ENCODE measurements around the gene BCAN. TPM values are rescaled to one million over a fixed set of nuclear protein-coding genes. Genes with fewer than 3 reads are reported as not detected.

The BCAN gene, protein sequence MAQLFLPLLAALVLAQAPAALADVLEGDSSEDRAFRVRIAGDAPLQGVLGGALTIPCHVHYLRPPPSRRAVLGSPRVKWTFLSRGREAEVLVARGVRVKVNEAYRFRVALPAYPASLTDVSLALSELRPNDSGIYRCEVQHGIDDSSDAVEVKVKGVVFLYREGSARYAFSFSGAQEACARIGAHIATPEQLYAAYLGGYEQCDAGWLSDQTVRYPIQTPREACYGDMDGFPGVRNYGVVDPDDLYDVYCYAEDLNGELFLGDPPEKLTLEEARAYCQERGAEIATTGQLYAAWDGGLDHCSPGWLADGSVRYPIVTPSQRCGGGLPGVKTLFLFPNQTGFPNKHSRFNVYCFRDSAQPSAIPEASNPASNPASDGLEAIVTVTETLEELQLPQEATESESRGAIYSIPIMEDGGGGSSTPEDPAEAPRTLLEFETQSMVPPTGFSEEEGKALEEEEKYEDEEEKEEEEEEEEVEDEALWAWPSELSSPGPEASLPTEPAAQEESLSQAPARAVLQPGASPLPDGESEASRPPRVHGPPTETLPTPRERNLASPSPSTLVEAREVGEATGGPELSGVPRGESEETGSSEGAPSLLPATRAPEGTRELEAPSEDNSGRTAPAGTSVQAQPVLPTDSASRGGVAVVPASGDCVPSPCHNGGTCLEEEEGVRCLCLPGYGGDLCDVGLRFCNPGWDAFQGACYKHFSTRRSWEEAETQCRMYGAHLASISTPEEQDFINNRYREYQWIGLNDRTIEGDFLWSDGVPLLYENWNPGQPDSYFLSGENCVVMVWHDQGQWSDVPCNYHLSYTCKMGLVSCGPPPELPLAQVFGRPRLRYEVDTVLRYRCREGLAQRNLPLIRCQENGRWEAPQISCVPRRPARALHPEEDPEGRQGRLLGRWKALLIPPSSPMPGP
- 0.11 TPM in 1 of 2 replicates, not detected in the other for total RNA-seq

DNA sequence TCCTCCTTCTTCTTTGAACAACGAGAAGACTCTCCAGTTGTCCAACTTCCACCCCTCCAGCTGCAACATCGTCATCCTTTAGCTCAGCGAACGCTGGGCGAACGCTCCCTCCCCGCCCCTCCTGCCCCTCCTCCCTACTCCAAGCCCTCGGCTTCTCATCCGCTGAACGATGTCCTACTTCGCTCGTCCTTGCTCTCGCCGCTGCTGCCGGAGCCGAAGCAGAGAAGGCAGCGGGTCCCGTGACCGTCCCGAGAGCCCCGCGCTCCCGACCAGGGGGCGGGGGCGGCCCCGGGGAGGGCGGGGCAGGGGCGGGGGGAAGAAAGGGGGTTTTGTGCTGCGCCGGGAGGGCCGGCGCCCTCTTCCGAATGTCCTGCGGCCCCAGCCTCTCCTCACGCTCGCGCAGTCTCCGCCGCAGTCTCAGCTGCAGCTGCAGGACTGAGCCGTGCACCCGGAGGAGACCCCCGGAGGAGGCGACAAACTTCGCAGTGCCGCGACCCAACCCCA, at the start of gene BCAN:
Gene BCAN (plus strand): TSS at position 357 of the 504 bp plus-strand sequence. CDS start 3,938 bp downstream, outside the sequence.

DNA sequence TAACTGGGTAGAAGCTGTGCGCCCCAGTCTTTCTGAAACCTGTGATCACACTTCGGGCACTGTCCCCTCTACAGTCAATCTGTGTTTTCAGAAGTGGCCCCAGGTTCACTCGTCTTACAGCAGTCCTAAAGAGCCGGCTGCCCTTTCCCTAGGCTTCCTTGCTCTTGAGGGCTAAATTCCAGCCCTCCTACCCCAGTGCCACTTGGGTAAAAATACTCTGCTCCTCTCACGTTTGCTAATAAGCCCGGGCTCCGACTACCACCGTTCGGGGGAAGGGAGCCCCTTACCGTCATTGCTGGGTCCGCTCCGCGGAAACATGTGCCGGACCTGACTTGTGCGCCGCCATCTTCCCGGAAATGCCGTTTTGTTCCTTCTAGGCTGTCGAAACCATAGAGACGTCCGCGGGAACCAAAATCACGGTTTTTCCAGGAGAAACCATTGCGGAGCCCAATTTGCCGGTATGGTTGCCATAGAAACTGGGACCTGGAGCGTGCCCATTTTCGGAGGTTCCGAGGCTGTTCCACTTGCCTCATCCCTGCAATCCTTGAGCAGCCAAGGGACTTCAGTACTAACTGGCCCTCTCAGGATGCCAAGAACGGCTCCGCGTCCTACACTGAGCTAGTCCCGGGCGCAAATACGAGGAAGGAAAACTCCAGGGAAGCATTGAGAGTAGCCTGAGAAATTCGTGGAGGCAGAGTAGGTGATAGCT, 40.6 kb upstream of the BCAN start, which contains the start of gene GPATCH4:
Gene GPATCH4 (minus strand): TSS at position 358 of the 709 bp plus-strand sequence.

DNA sequence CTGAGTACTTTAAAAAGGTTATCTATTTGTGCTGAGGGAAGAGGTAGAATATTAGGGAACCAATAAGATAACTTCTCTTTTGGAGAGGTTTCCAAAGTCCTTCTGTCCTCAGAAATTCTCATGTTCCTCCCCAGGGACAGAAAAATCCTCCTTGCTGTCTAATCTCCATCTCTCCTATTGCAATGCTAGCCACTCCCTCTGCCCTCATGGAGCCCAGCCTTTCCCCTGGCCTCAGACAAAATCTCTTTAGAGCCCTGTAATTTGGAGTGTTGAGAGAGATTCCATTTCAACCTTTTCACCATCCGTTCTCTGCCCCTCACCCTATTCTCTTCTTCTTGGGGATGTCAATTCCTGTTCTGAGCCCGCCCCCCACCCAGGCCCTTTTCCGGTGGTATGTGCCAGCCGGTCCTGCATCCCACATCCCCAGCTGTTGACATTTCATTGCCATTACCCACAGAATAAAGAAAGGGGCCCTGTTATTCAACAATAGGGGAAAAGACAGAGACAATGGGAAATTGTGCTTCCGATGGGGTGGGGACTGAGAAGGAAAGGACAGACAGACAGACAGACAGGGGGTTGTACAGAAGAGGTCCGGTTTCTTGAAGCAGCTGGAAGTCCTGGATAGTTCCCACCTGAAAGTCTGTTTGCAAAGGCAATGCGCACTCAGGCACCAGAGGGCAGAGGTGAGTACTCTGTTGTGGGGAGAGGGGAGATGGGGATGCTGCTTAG, 22.9 kb upstream of the BCAN start, which contains the start of gene HAPLN2:
Gene HAPLN2 (plus strand): TSS at position 563 of the 729 bp plus-strand sequence. CDS start 4,076 bp downstream, outside the sequence.

DNA sequence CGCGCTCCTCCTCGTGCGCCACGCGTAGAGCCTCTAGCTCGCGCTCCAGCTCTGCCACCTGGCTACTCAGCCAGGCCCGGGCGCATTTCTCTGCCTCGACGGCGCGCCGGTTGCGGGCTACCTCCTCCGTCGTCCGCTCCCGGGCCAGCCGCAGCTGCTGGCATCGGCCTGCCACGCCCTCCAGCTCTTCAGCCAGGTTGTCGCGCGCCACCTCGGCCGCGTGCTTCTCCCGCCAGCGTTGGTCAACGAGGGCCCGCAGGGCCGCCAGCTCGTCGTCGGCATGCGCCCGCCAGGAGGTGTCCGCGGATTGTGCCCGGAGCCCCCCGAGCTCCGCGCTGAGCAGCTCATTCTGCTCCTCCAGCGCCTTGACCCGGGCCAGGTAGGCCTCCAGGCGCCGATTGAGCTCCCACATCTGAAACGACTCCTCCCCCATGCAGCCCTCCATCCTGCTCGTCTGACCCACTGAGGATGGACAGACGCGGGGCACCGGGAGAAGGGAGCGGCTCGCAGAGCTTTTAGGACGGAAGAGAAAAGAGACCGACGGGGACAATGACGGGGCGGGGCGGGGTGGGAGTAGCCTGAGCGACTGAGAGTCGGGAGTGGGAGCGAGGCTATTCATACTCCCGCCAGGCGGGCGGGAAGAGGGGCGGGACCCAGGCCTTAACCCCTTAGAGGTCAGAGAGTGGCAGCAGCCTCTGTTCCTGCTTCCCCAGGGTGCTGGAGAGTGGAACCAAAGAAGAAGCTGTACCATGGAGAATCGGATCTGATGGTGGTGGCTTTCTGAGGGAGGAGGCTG, 35.1 kb downstream of the BCAN start, which contains the start of gene NES:
Gene NES (minus strand): TSS at position 588 of the 796 bp plus-strand sequence. CDS start 143 bp downstream, at position 445.

DNA sequence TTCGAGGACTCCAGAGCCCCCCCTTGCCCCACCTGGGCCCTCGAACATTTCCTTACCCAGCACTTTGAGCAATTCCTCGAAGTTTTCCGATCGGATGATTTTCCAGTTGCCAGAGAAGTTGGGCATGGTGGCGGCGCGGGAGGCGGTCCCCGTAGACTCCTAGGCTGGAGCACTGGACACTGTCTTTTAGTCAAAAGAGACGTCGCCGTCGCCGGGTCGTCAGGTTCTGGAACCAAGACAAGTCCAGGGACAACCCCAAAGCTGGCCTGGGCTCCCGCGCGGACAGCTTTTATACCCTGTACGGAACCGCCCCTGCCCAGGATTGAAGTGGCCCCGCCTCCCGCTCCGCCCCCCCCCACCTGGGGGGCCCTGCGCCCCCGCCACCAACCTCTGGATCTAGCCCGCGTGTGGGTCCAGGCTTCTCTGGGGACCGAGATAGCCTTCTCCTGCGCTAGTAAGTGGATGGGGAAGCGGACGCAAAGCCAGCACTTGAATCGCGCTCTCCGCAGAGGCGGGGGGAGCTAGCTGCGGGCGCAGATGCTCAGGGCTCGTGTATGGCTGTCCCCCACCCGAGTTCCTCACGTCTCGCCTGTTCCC, 63.5 kb downstream of the BCAN start, which contains the start of gene CRABP2:
Gene CRABP2 (minus strand): TSS at position 263 of the 597 bp plus-strand sequence. CDS start 137 bp downstream, at position 126.

Other genes starting within 250 kb of the BCAN start
- 6.9 and 7.7 TPM in 2 replicates for gene MEF2D, start 141.3 kb upstream of the BCAN start, total RNA-seq
- 27.6 and 83.3 TPM in 2 replicates for gene IQGAP3, start 69.6 kb upstream of the BCAN start, total RNA-seq
- gene TTC24, start 62.4 kb upstream of the BCAN start, total RNA-seq = not detected in 2 replicates
- 80.1 and 83.0 TPM in 2 replicates for gene NAXE, start 50.3 kb upstream of the BCAN start, total RNA-seq
- gene GPATCH4, start 40.6 kb upstream of the BCAN start, total RNA-seq = 14.6 and 34.1 TPM in 2 replicates
- not detected in 2 replicates for gene HAPLN2, start 22.7 kb upstream of the BCAN start, total RNA-seq
- 32.2 and 68.6 TPM in 2 replicates for gene NES, start 35.3 kb downstream of the BCAN start, total RNA-seq
- 17.0 and 21.5 TPM in 2 replicates for gene CRABP2, start 63.5 kb downstream of the BCAN start, total RNA-seq
- gene METTL25B, start 86.4 kb downstream of the BCAN start, total RNA-seq = 6.6 and 12.0 TPM in 2 replicates
- 5.0 and 5.5 TPM in 2 replicates for gene ISG20L2, start 86.6 kb downstream of the BCAN start, total RNA-seq
- 49.0 and 50.9 TPM in 2 replicates for gene MRPL24, start 99.0 kb downstream of the BCAN start, total RNA-seq
- gene HDGF, start 109.6 kb downstream of the BCAN start, total RNA-seq = 121 and 180 TPM in 2 replicates
- gene PRCC, start 125.4 kb downstream of the BCAN start, total RNA-seq = 11.1 and 11.2 TPM in 2 replicates
- 0.25 TPM in 1 of 2 replicates, not detected in the other for gene SH2D2A, start 174.7 kb downstream of the BCAN start, total RNA-seq
- gene INSRR, start 217.0 kb downstream of the BCAN start, total RNA-seq = under 0.01 TPM in 1 of 2 replicates, not detected in the other
- gene NTRK1, start 218.7 kb downstream of the BCAN start, total RNA-seq = not detected in 2 replicates

Data from uterine smooth muscle cell (primary cell).